Measurements from ENCODE around the gene LRRC7.

LRRC7 gene

DNA sequence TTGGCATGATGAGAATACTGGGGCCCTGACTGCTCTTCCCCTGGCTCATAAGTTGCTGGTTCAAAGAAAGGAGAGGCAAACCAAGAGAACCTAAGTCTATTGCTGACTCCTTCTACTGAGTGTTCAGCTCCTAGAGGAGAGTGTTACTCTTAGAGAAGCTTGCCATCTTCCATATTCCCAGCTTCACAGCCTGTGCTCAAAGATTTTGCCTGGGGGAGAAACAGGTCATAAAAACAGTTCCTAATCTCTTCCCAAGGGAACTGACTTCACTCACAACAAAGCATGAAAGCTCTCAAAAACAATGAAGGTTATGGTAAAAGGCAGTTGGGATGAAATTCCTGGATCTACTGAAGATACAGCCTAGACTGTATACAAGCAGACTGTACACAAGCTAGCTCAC lies 600.6 kb downstream of the LRRC7 start:
- H3K27ac ChIP-seq (ENCODE audit: insufficient read depth in 1 of 2, low read depth in 1 of 2, low read length in 2 of 2, poor library complexity in 1 of 2, severe bottlenecking in 2 of 2), result no peak overlapping the region
- no peaks in the 10 kb centered on the region for H3K9me3 ChIP-seq (ENCODE audit: control extremely low read depth in 1 of 5, control insufficient read depth in 4 of 5, insufficient read depth in 2 of 5, low read depth in 1 of 5, low read length in 4 of 5)
- peaks cover 0 to 3% (median 0%) of the 10 kb centered on the region in 4 experiments for H3K4me1 ChIP-seq (ENCODE audit: control extremely low read depth in 1 of 4, control insufficient read depth in 4 of 4, insufficient read depth in 4 of 4, low read length in 3 of 4)
- DNase-seq, result no peak
- ChIA-PET CTCF (interaction anchor here (1.4 to 2.5 kb wide), 3 partner anchors 18 to 33 kb away, joined by 3 to 8 read pairs (median 5); no protein-coding TSS in a partner anchor), POLR2A (no interaction called here)
- peaks cover 0 to 10% (median 6%) of the 10 kb centered on the region in 4 experiments for H3K36me3 ChIP-seq (ENCODE audit: control insufficient read depth in 4 of 4, insufficient read depth in 4 of 4, low read length in 3 of 4)
- no peaks in the 10 kb centered on the region for H3K27me3 ChIP-seq (replicated peaks in 2 of 5; ENCODE audit: control insufficient read depth in 4 of 5, insufficient read depth in 5 of 5, low read length in 4 of 5)
- H3K4me3 ChIP-seq (ENCODE audit: control insufficient read depth in 1 of 7, extremely low read depth in 1 of 7, insufficient read depth in 4 of 7, low read depth in 2 of 7, low read length in 6 of 7), result no peak overlapping the region

GRCh38 chr1:70169018-70169839 lies 601.5 kb downstream of the LRRC7 start:
- Histone ChIP-seq H3K27ac (ENCODE audit: insufficient read depth in 1 of 2, low read depth in 1 of 2, low read length in 2 of 2, poor library complexity in 1 of 2, severe bottlenecking in 2 of 2) (no peak overlapping the region), H3K9me3 (ENCODE audit: control extremely low read depth in 1 of 5, control insufficient read depth in 4 of 5, insufficient read depth in 2 of 5, low read depth in 1 of 5, low read length in 4 of 5) (no peaks in the 10 kb centered on the region), H3K27me3 (replicated peaks in 2 of 5; ENCODE audit: control insufficient read depth in 4 of 5, insufficient read depth in 5 of 5, low read length in 4 of 5) (no peaks in the 10 kb centered on the region), H3K4me3 (ENCODE audit: control insufficient read depth in 1 of 7, extremely low read depth in 1 of 7, insufficient read depth in 4 of 7, low read depth in 2 of 7, low read length in 6 of 7) (no peak overlapping the region), H3K4me1 (ENCODE audit: control extremely low read depth in 1 of 4, control insufficient read depth in 4 of 4, insufficient read depth in 4 of 4, low read length in 3 of 4) (peaks cover 0 to 3% (median 0%) of the 10 kb centered on the region in 4 experiments), H3K36me3 (ENCODE audit: control insufficient read depth in 4 of 4, insufficient read depth in 4 of 4, low read length in 3 of 4) (peaks cover 0 to 12% (median 6%) of the 10 kb centered on the region in 4 experiments)
- ChIA-PET POLR2A (no interaction called here), CTCF (interaction anchor here (1.8 to 2.5 kb wide), 2 partner anchors 19 to 21 kb away, joined by 5 to 8 read pairs; no protein-coding TSS in a partner anchor)
- DNase-seq, result no peak
- 100% methylated on average over 3 of the region's 5 CpGs for WGBS (ENCODE audit: insufficient coverage)

DNA sequence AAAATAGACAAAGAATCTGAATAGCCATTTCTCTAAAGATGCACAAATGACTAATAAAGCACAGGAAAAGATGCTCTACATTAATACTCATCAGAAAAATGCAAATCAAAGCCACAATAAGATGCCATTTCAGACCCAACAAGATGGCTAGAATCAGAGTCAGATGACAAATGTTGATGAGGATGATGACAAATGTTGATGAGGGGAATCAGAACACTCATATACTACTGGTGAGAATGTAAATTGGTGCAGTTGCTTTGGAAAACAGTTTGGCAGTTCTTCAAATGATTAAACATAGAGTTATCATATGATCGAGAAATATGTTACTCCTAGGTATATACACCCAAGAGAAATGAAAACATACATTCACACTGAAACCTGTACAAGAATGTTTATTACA lies 603.8 kb downstream of the LRRC7 start:
- Histone ChIP-seq H3K4me1 (ENCODE audit: control extremely low read depth in 1 of 4, control insufficient read depth in 4 of 4, insufficient read depth in 4 of 4, low read length in 3 of 4) (peaks cover 0 to 3% (median 0%) of the 10 kb centered on the region in 4 experiments), H3K9me3 (ENCODE audit: control extremely low read depth in 1 of 5, control insufficient read depth in 4 of 5, insufficient read depth in 2 of 5, low read depth in 1 of 5, low read length in 4 of 5) (no peaks in the 10 kb centered on the region), H3K4me3 (ENCODE audit: control insufficient read depth in 1 of 7, extremely low read depth in 1 of 7, insufficient read depth in 4 of 7, low read depth in 2 of 7, low read length in 6 of 7) (no peak overlapping the region), H3K36me3 (ENCODE audit: control insufficient read depth in 4 of 4, insufficient read depth in 4 of 4, low read length in 3 of 4) (peaks cover 0 to 21% (median 7%) of the 10 kb centered on the region in 4 experiments), H3K27ac (ENCODE audit: insufficient read depth in 1 of 2, low read depth in 1 of 2, low read length in 2 of 2, poor library complexity in 1 of 2, severe bottlenecking in 2 of 2) (no peak overlapping the region), H3K27me3 (replicated peaks in 2 of 5; ENCODE audit: control insufficient read depth in 4 of 5, insufficient read depth in 5 of 5, low read length in 4 of 5) (no peaks in the 10 kb centered on the region)
- CTCF ChIA-PET, result no interaction called here
- WGBS (ENCODE audit: insufficient coverage), result no CpG with 5 or more reads among the region's 1 CpG
- POLR2A ChIA-PET, result no interaction called here
- DNase-seq, result no peak
